Uterus (tissue), 4 donors: ENCODE measurements around the gene MRPL52. TPM values are rescaled to one million over a fixed set of nuclear protein-coding genes. Genes with fewer than 3 reads are reported as not detected.
"Not testable (repeated sequence)": the region's sequence is repeated elsewhere in the genome, so short reads cannot be mapped to it uniquely, and the experiment has no call there.

Source experiments
- DNase-seq, 2 donors: peaks; one replicate each; pipeline ENCODE4 v3.0.0-alpha.2; 2019 to 2020
- H3K27ac ChIP-seq, 2 donors: fragments of 200-600 bp; sonication (generic); 1 replicate in 1 of 2; 2 replicates in 1 of 2; pipeline ENCODE4 v1.5.1; 2016 to 2018
- H3K27me3 ChIP-seq, 2 donors: fragments of 200-600 bp; sonication (generic); one replicate each; pipeline ENCODE4 v1.5.1; 2018 to 2019; ENCODE audit warnings: control low read depth in 1 of 2
- H3K36me3 ChIP-seq, 2 donors: fragments of 200-600 bp; sonication (generic); one replicate each; pipeline ENCODE4 v1.5.1; 2019; ENCODE audit warnings: control low read depth in 1 of 2
- H3K4me1 ChIP-seq, 2 donors: fragments of 200-600 bp; sonication (generic); one replicate each; pipeline ENCODE4 v1.5.1; 2018 to 2019; ENCODE audit warnings: control low read depth in 1 of 2
- H3K4me3 ChIP-seq, 2 donors: fragments of 200-600 bp; sonication (generic); 1 replicate in 1 of 2; 2 replicates in 1 of 2; pipeline ENCODE4 v1.5.1; 2018 to 2019; ENCODE audit warnings: mild to moderate bottlenecking in 1 of 2
- H3K9me3 ChIP-seq, 2 donors: fragments of 200-600 bp; sonication (generic); one replicate each; pipeline ENCODE4 v1.5.1; 2019; ENCODE audit warnings: control low read depth in 1 of 2
- CTCF ChIP-seq, 4 experiments: fragments of 200-600 bp in 2 of 4; fragments of 450-650 bp in 2 of 4; sonication (generic) in 2 of 4; IDR thresholded peaks; one replicate each; pipeline ENCODE4 v1.5.1; 2016 to 2019; ENCODE audit warnings: antibody characterized with exemption in 4 of 4, mild to moderate bottlenecking in 2 of 4, moderate library complexity in 1 of 4
- POLR2A ChIP-seq, 2 donors: fragments of 450-650 bp; IDR thresholded peaks; one replicate each; pipeline ENCODE4 v1.6.1; 2016; ENCODE audit warnings: antibody characterized with exemption in 2 of 2, mild to moderate bottlenecking in 1 of 2, moderate library complexity in 1 of 2
- intact Hi-C: fragments of 100-400 bp; cut with DNase I; formaldehyde crosslinking; loops from one replicate; pipeline ENCODE4 v1.15.1; 2023; ENCODE audit warnings: low total_unique reads
- total RNA-seq, 4 donors: library from RNA; depleted of rRNA in 3 of 4; stranded (reverse); fragments of >200 nt in 3 of 4; gene quantifications; one replicate each; pipeline versions ENCODE4 v1.1.0 to v1.2.4, GENCODE V29; 2014 to 2023
- donor health status: DM: yes; HTN: yes; CAD: no.

The MRPL52 gene
- total RNA-seq, 4 donors from 2014 or later = 14.3 to 255 (median 35.3) TPM

- TF ChIP-seq POLR2A (IDR thresholded peaks at IDR 0.05) = no peak
- no peak for TF ChIP-seq CTCF (IDR thresholded peaks at IDR 0.05)
- no peak for DNase-seq
- Histone ChIP-seq H3K4me1 (peaks cover 17 to 18% of the 10 kb centered on the region in 2 donors), H3K9me3 (no peaks in the 10 kb centered on the region), H3K27ac (no peak overlapping the region), H3K4me3 (no peak overlapping the region), H3K27me3 (no peaks in the 10 kb centered on the region), H3K36me3 (no peaks in the 10 kb centered on the region)
- intact Hi-C loops = loop anchor here (5.0 to 10.0 kb wide), 2 partner anchors 33 to 290 kb away; no protein-coding TSS in a partner anchor
Observed at GRCh38 chr14:22854963-22855724, 25.5 kb downstream of the MRPL52 start.

- DNase-seq = no peak
- Histone ChIP-seq H3K4me1 (peaks cover 5 to 7% of the 10 kb centered on the region in 2 donors), H3K27ac (no peak overlapping the region), H3K27me3 (no peaks in the 10 kb centered on the region), H3K9me3 (no peaks in the 10 kb centered on the region), H3K36me3 (no peaks in the 10 kb centered on the region), H3K4me3 (no peak overlapping the region)
- intact Hi-C loops = loop anchor here (5.0 to 10.0 kb wide), 2 partner anchors 34 to 292 kb away; no protein-coding TSS in a partner anchor
- TF ChIP-seq CTCF (IDR thresholded peaks at IDR 0.05) (no peak), POLR2A (IDR thresholded peaks at IDR 0.05) (no peak)
Observed at GRCh38 chr14:22856428-22856827, 26.7 kb downstream of the MRPL52 start.

- intact Hi-C loops, H3K36me3 ChIP-seq, DNase-seq, H3K27me3 ChIP-seq, H3K4me1 ChIP-seq, H3K4me3 ChIP-seq, H3K9me3 ChIP-seq, H3K27ac ChIP-seq: not testable (repeated sequence)
Observed at GRCh38 chr14:22860377-22860776, 30.7 kb downstream of the MRPL52 start.

GRCh38 chr14:22861651-22862050 lies 32.0 kb downstream of the MRPL52 start:
- TF ChIP-seq CTCF (IDR thresholded peaks at IDR 0.05) (no peak), POLR2A (IDR thresholded peaks at IDR 0.05) (no peak)
- no peaks in the 10 kb centered on the region for H3K27me3 ChIP-seq
- no peaks in the 10 kb centered on the region for H3K9me3 ChIP-seq
- H3K4me3 ChIP-seq = no peak overlapping the region
- intact Hi-C loops = no loop called here
- no peaks in the 10 kb centered on the region for H3K4me1 ChIP-seq
- H3K36me3 ChIP-seq = no peaks in the 10 kb centered on the region
- H3K27ac ChIP-seq = no peak overlapping the region
- no peak for DNase-seq

GRCh38 chr14:22864979-22865378 lies 35.3 kb downstream of the MRPL52 start:
- no peak for DNase-seq
- H3K4me3 ChIP-seq = no peak overlapping the region
- intact Hi-C loops = no loop called here
- no peak overlapping the region for H3K27ac ChIP-seq
- peaks cover under 1 to 1% of the 10 kb centered on the region in 2 donors for H3K4me1 ChIP-seq
- H3K9me3 ChIP-seq = no peaks in the 10 kb centered on the region
- no peaks in the 10 kb centered on the region for H3K27me3 ChIP-seq
- no peaks in the 10 kb centered on the region for H3K36me3 ChIP-seq
- TF ChIP-seq CTCF (IDR thresholded peaks at IDR 0.05) (no peak), POLR2A (IDR thresholded peaks at IDR 0.05) (no peak)
